Activated T-cell treated with anti-CD3 and anti-CD28 coated beads, Interleukin-2, amount 50 U/mL, for 24 hours (primary cell): Measurements from ENCODE around the gene RELL1.

Experiments used
- DNase-seq: peaks from one replicate; pipeline ENCODE4 v3.0.0-alpha.2; 2020
- H3K27ac Mint-ChIP-seq: 2 replicates; pipeline ENCODE4 v1.8.0; 2020; ENCODE audit warnings: mild to moderate bottlenecking, mixed read lengths
- H3K27me3 Mint-ChIP-seq: 2 replicates; pipeline ENCODE4 v1.8.0; 2020; ENCODE audit warnings: mixed read lengths
- H3K36me3 Mint-ChIP-seq: 2 replicates; pipeline ENCODE4 v1.8.0; 2020; ENCODE audit warnings: low read depth, mixed read lengths
- H3K4me1 Mint-ChIP-seq: 2 replicates; pipeline ENCODE4 v1.8.0; 2020; ENCODE audit warnings: low read depth, mixed read lengths
- H3K4me3 Mint-ChIP-seq: 2 replicates; pipeline ENCODE4 v1.8.0; 2020; ENCODE audit warnings: mild to moderate bottlenecking, moderate library complexity, mixed read lengths
- H3K9me3 Mint-ChIP-seq: 2 replicates; pipeline ENCODE4 v1.8.0; 2020; ENCODE audit warnings: mixed read lengths

Gene RELL1

GRCh38 chr4:37715889-37716402 is 29.8 kb upstream of the RELL1 start:
- Mint-ChIP-seq H3K4me3 (no peak overlapping the region), H3K27ac (peak overlapping the region; percentile 48), H3K36me3 (no peaks in the 10 kb centered on the region), H3K9me3 (no peaks in the 10 kb centered on the region), H3K4me1 (peaks cover 20% of the 10 kb centered on the region), H3K27me3 (peaks cover 2% of the 10 kb centered on the region)
- DNase-seq = peak; percentile 33

DNA sequence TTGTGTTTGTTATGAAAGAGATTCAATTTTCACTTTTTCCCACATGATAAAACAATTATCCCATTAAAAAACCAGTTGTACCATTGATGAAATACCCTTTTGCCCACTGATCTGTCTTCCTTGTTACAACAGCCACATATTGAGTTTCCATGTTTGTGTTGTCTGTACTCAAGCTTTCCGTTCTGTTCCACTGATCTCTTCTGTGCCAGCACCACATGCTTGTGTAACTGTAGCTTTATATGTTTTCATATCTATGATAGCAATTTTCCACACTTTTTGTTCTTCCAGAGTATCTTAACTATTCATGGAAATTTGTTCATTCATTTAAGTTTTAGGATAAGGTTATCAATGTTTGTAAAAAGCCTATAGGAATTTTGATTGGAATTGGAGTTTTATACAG is 24.3 kb upstream of the RELL1 start:
- Mint-ChIP-seq H3K36me3 (no peaks in the 10 kb centered on the region), H3K9me3 (no peaks in the 10 kb centered on the region), H3K4me1 (peaks cover 1% of the 10 kb centered on the region), H3K27ac (no peak overlapping the region), H3K4me3 (no peak overlapping the region), H3K27me3 (peaks cover 5% of the 10 kb centered on the region)
- no peak for DNase-seq

DNA sequence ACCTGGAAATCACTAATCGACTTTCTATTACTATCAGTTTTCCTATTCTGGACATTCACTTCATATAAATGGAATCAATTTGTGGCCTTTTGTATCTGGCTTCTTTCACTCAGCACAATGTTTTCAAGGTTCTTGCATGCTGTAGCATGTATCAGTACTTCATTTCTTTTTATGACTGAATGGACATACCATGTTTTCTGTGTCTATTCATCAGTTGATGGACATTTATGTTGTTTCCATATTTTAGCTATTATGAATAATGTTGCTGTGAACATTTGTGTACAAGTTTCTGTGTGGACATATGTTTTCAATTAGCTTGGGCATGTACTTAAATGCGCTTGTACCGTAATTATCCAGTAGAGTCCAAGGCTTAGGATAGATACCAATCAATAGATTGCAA is 19.9 kb upstream of the RELL1 start:
- no peak for DNase-seq
- Mint-ChIP-seq H3K36me3 (no peaks in the 10 kb centered on the region), H3K27ac (no peak overlapping the region), H3K27me3 (peaks cover 2% of the 10 kb centered on the region), H3K4me3 (no peak overlapping the region), H3K9me3 (no peaks in the 10 kb centered on the region), H3K4me1 (no peaks in the 10 kb centered on the region)

GRCh38 chr4:37705571-37705970 is 19.4 kb upstream of the RELL1 start:
- no peaks in the 10 kb centered on the region for H3K36me3 Mint-ChIP-seq
- H3K27ac Mint-ChIP-seq = no peak overlapping the region
- H3K27me3 Mint-ChIP-seq = peaks cover 2% of the 10 kb centered on the region
- no peak overlapping the region for H3K4me3 Mint-ChIP-seq
- DNase-seq = no peak
- H3K9me3 Mint-ChIP-seq = no peaks in the 10 kb centered on the region
- no peaks in the 10 kb centered on the region for H3K4me1 Mint-ChIP-seq

GRCh38 chr4:37699868-37700481 is 13.8 kb upstream of the RELL1 start:
- H3K4me1 Mint-ChIP-seq = no peaks in the 10 kb centered on the region
- no peak overlapping the region for H3K27ac Mint-ChIP-seq
- no peak overlapping the region for H3K4me3 Mint-ChIP-seq
- no peaks in the 10 kb centered on the region for H3K36me3 Mint-ChIP-seq
- no peaks in the 10 kb centered on the region for H3K27me3 Mint-ChIP-seq
- DNase-seq = no peak
- H3K9me3 Mint-ChIP-seq = no peaks in the 10 kb centered on the region

DNA sequence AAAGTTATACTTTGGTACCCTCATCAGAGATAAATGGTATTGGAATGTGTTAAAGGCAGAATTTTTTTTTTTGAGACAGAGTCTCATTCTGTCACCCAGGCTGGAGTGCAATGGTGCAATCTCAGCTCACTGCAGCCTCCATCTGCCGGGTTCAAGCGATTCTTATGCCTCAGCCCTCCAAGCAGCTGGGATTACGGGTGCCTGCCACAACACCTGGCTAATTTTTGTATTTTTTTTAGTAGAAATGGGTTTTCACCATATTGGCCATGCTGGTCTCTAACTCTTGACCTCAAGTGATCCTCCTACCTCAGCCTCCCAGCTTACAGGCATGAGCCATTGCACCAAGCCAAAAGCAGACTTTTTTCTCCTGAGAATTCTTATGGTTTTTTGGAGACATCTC is 11.4 kb upstream of the RELL1 start:
- DNase-seq = no peak

DNA sequence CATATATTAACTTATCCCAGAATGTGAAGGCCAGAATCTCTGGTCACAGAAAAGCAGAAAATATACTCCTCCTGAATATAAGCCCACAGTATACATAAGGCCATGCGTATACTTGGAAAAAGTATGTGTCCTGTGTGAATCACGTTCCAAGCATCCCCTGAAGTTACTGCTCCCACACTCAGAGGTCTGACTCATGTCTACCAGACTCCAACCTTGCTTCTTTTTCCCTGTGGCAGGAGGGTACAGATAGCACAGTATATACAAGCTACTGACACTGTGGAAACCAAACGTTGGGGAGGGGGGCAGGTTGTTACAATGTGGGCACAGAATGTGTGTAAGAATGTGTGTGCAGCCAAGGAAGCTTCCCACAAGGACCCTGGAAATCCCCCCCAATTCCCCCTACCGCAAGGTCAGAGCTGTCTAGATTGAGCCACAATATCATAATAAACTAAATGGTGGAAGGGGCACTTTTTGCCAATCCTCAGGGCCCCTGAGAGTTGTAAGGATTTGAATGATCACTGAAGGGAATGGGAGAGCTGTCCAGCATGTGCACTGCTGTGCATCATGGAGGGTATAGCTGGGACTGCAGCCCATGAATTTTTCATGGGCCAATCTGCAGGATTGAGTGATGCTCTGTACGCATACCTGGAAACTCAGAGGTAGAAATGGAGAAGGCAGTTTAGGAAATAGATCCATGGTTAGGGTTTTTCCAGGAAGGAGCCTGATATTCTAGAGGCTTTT is 7.4 kb upstream of the RELL1 start:
- no peaks in the 10 kb centered on the region for H3K27me3 Mint-ChIP-seq
- no peak overlapping the region for H3K4me3 Mint-ChIP-seq
- peaks cover 5% of the 10 kb centered on the region for H3K9me3 Mint-ChIP-seq
- H3K36me3 Mint-ChIP-seq = no peaks in the 10 kb centered on the region
- no peak for DNase-seq
- H3K27ac Mint-ChIP-seq = no peak overlapping the region
- no peaks in the 10 kb centered on the region for H3K4me1 Mint-ChIP-seq

More for the DNA sequence above, 11.4 kb upstream of the RELL1 start:
- Mint-ChIP-seq H3K4me1 (no peaks in the 10 kb centered on the region), H3K9me3 (peaks cover 4% of the 10 kb centered on the region), H3K27ac (no peak overlapping the region), H3K4me3 (no peak overlapping the region), H3K27me3 (no peaks in the 10 kb centered on the region), H3K36me3 (no peaks in the 10 kb centered on the region)

DNA sequence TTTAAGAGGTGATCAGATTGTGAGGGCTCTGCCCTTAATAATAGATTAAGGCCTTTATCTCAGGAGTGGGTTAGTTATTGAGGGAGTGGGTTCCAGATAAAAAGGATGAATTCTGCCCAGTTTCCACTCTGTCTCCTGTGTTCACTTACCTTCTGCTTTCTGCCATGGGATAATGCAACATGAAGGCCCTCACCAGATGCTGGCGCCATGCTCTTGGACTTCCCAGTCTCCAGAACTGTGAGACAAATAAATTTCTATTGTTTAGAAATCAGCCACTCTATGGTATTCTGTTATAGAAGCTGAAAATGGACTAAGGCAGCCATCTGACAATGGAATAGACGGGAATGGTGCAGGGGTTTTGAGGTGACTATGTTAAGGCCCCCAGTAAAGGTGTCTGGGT is 6.9 kb upstream of the RELL1 start:
- Mint-ChIP-seq H3K27me3 (no peaks in the 10 kb centered on the region), H3K36me3 (no peaks in the 10 kb centered on the region), H3K27ac (no peak overlapping the region), H3K9me3 (peaks cover 5% of the 10 kb centered on the region), H3K4me1 (no peaks in the 10 kb centered on the region), H3K4me3 (no peak overlapping the region)
- no peak for DNase-seq

- no peak overlapping the region for H3K27ac Mint-ChIP-seq
- H3K36me3 Mint-ChIP-seq = no peaks in the 10 kb centered on the region
- peaks cover 6% of the 10 kb centered on the region for H3K4me1 Mint-ChIP-seq
- H3K27me3 Mint-ChIP-seq = no peaks in the 10 kb centered on the region
- no peak for DNase-seq
- H3K9me3 Mint-ChIP-seq = peaks cover 5% of the 10 kb centered on the region
- H3K4me3 Mint-ChIP-seq = no peak overlapping the region
These were observed 4.8 kb upstream of the RELL1 start for GRCh38 chr4:37690976-37691375.

GRCh38 chr4:37689353-37690095 is 3.3 kb upstream of the RELL1 start:
- peaks cover 8% of the 10 kb centered on the region for H3K36me3 Mint-ChIP-seq
- no peak for DNase-seq
- H3K27ac Mint-ChIP-seq = no peak overlapping the region
- no peaks in the 10 kb centered on the region for H3K27me3 Mint-ChIP-seq
- H3K9me3 Mint-ChIP-seq = peaks cover 5% of the 10 kb centered on the region
- H3K4me3 Mint-ChIP-seq = no peak overlapping the region
- peaks cover 15% of the 10 kb centered on the region for H3K4me1 Mint-ChIP-seq

- peaks cover 16% of the 10 kb centered on the region for H3K36me3 Mint-ChIP-seq
- no peak overlapping the region for H3K27ac Mint-ChIP-seq
- H3K27me3 Mint-ChIP-seq = no peaks in the 10 kb centered on the region
These were observed 1.5 kb upstream of the RELL1 start for GRCh38 chr4:37687681-37688080.

GRCh38 chr4:37687194-37687562 is 1.0 kb upstream of the RELL1 start:
- DNase-seq = no peak
- Mint-ChIP-seq H3K9me3 (no peaks in the 10 kb centered on the region), H3K27ac (peak overlapping the region; percentile 69), H3K36me3 (peaks cover 19% of the 10 kb centered on the region), H3K27me3 (no peaks in the 10 kb centered on the region), H3K4me1 (peaks cover 33% of the 10 kb centered on the region), H3K4me3 (peak overlapping the region; percentile 86)

More at GRCh38 chr4:37687681-37688080, 1.5 kb upstream of the RELL1 start:
- DNase-seq = no peak
- Mint-ChIP-seq H3K4me1 (peaks cover 28% of the 10 kb centered on the region), H3K4me3 (no peak overlapping the region), H3K9me3 (peaks cover 2% of the 10 kb centered on the region)

- Mint-ChIP-seq H3K27ac (peak overlapping the region; percentile 94), H3K36me3 (peaks cover 23% of the 10 kb centered on the region), H3K4me1 (peaks cover 39% of the 10 kb centered on the region), H3K27me3 (no peaks in the 10 kb centered on the region), H3K9me3 (no peaks in the 10 kb centered on the region), H3K4me3 (peak overlapping the region; percentile 86)
- no peak for DNase-seq
These were observed 278 bp downstream of the RELL1 start for GRCh38 chr4:37685823-37686372.

DNA sequence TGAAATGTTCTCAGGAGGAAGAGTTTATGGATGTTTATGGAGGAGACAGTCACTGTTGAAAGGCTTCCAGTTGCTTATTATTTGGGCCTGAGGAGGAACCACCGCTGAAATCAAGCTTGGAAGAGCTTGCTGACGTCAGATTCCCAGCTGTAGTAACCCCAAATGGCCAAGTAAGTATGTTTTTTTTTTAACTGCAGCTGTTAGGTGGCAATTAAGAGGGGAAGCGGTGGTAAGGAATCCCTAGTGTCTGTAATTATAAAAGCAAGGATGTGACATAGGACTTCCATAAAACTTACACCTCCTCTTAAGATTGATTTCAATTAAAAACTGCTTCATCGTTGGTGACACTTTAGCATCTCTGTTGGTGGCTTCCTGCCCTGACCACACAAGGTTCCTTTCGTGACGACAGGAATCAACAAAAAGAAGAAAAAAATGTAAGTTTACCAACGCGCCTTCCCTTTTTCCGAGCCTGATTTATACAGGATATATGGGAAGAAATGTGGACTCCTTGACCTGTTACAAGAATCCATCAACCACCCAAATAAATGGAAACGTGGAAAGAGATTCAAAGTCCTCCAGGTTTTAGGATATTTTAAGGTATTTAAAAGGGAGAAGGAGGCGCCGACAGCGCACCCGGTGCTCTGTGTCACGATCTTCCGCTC is 884 bp downstream of the RELL1 start:
- H3K27me3 Mint-ChIP-seq = no peaks in the 10 kb centered on the region
- peak overlapping the region; percentile 94 for H3K27ac Mint-ChIP-seq
- H3K9me3 Mint-ChIP-seq = no peaks in the 10 kb centered on the region
- H3K4me3 Mint-ChIP-seq = peak overlapping the region; percentile 86
- no peak for DNase-seq
- peaks cover 41% of the 10 kb centered on the region for H3K4me1 Mint-ChIP-seq
- peaks cover 26% of the 10 kb centered on the region for H3K36me3 Mint-ChIP-seq
